Cardiac septum (tissue), 1 donor: ENCODE measurements around the gene MAEA. TPM values are rescaled to one million over a fixed set of nuclear protein-coding genes. Genes with fewer than 3 reads are reported as not detected.
A peak's percentile ranks its signal among the peaks of the same experiment; 100 is the strongest.

Experiments
- DNase-seq: peaks from one replicate; pipeline ENCODE4 v3.0.0-alpha.2; 2020; ENCODE audit warnings: low spot score
- intact Hi-C: fragments of 100-400 bp; cut with DNase I; formaldehyde crosslinking; loops from one replicate; pipeline ENCODE4 v1.14.0; 2022
- total RNA-seq: library from RNA; stranded (reverse); fragmentation: NEBNext Ultra II Directional; extraction: Animal tissue kit (Norgen Biotek cat#: 25700); gene quantifications from one replicate; pipeline ENCODE4 v1.2.1, GENCODE V29; 2021
- donor health status: DM: no; HTN: no; CAD: no.

Gene MAEA
- total RNA-seq, 1 donor from 2014 or later, result 55.2 TPM

GRCh38 chr4:1248245-1249147 is 41.2 kb upstream of the MAEA start, which contains the start of gene CTBP1:
Gene CTBP1 (minus strand): TSS chr4:1249130. CDS start chr4:1241331, 7,799 bp downstream.
- intact Hi-C loops, result loop anchor here (1.0 to 5.0 kb wide), 3 partner anchors 40 to 99 kb away; partner anchors contain the start of genes MAEA and UVSSA
- DNase-seq, result peak; percentile 90

- DNase-seq, result peak; percentile 92
- intact Hi-C loops, result loop anchor here (1.0 to 5.0 kb wide), 3 partner anchors 40 to 98 kb away; partner anchors contain the start of genes MAEA and UVSSA
Observed at GRCh38 chr4:1249148-1249730, 40.5 kb upstream of the MAEA start.

GRCh38 chr4:1249731-1250526 is 39.8 kb upstream of the MAEA start:
- peak; percentile 74 for DNase-seq
- intact Hi-C loops, result loop anchor here (1.0 to 5.0 kb wide), 3 partner anchors 39 to 97 kb away; partner anchors contain the start of genes MAEA and UVSSA

GRCh38 chr4:1250527-1250812 is 39.2 kb upstream of the MAEA start:
- DNase-seq, result peak; percentile 74
- intact Hi-C loops, result no loop called here

- intact Hi-C loops, result no loop called here
- peak; percentile 64 for DNase-seq
Observed at GRCh38 chr4:1250921-1251772, 38.5 kb upstream of the MAEA start.

DNA sequence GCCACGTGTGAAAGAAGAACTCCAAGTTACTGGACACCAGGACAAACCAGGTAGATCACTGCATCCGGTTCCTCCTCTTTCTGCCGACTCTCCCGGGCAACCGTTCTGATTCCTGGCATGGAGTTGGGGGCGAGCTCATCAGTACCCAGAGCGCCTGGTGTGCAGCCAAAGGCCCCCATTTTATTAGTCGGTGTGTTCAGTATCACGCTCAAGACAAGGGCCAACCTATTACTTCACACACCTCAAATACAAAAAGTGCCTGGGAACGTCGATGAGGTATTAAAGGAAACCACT is 38.0 kb upstream of the MAEA start:
- no peak for DNase-seq
- intact Hi-C loops, result no loop called here

GRCh38 chr4:1252928-1253492 is 36.7 kb upstream of the MAEA start:
- no peak for DNase-seq
- intact Hi-C loops, result no loop called here

DNA sequence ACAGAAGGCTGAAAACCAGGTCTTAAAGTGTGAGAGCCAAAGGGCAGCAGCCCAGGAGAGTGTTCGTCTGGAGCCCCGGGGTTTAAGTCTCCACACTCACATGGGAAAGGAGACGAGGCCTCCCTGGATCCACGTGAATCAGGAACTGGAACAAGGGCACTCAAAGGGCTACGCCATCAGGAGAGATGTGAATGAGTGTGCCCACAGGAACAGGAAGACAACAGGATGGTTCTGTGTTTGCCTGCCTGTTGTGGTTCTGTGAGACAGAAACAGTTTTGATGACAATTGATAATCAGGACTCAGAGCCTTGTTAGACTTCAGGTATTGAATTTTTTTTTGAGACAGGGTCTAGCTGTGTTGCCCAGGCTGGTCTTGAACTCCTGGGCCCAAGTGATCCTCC is 35.9 kb upstream of the MAEA start:
- intact Hi-C loops, result no loop called here
- peak; percentile 24 for DNase-seq

DNA sequence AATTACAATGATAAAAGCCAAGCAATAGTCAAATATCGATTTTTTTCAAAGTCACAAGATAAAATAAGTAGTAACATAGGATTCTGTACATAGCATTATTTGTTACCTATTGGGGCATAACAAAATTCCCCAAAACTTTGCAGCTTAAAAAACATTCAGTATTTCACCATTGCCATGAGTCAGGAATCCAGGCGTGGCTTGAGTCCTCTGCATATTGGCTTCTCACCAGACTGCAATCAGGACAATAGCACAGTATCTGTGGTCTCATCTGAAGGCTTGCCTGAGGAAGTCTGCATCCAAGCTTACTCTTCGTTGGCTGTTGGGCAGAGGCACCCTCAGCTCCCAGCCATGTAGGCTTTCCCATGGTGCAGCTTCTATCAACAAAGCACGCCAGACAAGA is 34.5 kb upstream of the MAEA start:
- DNase-seq, result peak; percentile 9
- intact Hi-C loops, result no loop called here

GRCh38 chr4:1255699-1256098 is 34.0 kb upstream of the MAEA start:
- DNase-seq, result no peak
- intact Hi-C loops, result no loop called here

- no peak for DNase-seq
- intact Hi-C loops, result no loop called here
Observed at GRCh38 chr4:1258457-1258856, 31.2 kb upstream of the MAEA start.

GRCh38 chr4:1259966-1260365 is 29.7 kb upstream of the MAEA start:
- intact Hi-C loops, result no loop called here
- no peak for DNase-seq

- peak; percentile 29 for DNase-seq
- intact Hi-C loops, result no loop called here
Observed at GRCh38 chr4:1260418-1261106, 29.1 kb upstream of the MAEA start.

DNA sequence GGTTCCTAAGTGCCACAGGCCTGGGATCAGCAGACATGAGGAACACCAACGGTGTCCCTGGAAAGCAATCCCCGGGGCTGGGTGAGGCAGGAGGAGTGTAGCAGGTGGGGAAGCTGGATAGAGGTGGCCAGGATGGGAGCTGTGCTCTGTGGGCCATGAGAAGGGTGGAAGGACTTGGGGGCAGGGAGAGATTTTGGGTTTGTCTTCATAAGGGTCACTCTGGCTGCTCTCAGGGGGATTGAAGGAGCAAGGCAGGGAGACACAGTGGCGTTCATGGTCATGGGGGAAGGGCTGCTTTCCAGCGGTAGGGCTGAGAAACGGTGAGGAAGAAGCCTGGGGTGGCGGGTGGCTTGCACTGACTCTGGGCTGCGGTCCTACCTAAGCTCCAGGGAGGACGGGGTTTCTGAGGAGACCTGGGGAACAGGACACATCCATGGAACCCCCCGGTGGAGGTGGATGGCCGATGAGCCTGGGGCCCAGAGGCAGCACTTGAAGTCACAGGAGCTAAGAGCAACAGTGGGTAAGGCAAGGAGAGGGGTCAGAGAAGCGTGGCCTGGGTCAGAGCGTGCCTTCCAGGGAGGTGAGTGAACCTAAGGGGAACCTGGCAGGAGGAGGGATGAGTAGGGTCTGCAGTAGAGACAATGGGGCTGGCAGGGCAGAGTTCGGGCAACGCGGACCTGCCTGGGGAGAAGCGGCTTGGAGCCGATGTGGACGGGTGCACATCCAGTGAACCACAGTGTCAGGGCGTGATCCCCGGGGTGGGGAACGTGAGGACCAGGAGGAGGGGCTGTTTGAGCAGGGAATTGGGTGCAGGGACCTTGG is 28.4 kb upstream of the MAEA start:
- peak; percentile 67 for DNase-seq
- intact Hi-C loops, result no loop called here

DNA sequence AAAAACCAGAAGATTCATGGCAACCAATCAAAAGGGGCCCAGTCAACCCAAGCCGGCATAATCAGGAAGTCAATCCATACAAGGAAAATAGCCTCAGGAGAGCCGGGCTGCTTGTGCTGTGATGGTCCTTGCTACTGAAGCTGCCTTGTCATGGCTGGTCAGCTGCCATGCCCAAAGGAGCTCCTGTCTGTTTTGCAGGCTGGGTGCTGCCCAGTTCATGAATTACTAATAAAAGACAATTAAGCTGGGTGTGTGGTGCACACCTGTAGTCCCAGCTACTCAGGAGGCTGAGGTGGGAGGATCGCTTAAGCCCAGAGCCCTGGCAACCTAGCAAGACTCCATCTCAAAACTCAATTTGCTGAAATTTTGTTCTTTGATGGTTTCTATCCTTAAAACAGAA is 24.7 kb upstream of the MAEA start:
- intact Hi-C loops, result no loop called here

DNA sequence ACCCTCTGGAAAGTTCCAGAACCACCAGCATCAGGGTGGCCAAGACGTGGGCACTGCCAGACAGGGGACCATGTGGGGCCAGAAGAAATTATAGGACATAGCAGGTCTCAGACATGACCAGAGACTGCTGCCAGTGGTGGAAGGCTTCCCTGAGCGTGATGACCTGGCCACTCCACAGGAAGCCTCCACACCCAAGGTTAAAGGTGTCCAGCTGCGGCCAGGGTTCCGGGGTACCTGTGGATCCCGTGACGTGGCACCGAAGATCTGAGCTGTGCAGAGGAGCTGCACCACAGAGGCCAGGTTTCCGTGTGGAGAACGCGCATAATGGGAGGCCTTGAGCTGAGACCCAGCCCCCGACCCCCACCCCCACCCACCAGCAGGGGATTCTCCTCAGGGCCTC is 24.3 kb upstream of the MAEA start:
- intact Hi-C loops, result no loop called here
- peak; percentile 67 for DNase-seq

More for the DNA sequence above, 24.7 kb upstream of the MAEA start:
- peak; percentile 38 for DNase-seq

DNA sequence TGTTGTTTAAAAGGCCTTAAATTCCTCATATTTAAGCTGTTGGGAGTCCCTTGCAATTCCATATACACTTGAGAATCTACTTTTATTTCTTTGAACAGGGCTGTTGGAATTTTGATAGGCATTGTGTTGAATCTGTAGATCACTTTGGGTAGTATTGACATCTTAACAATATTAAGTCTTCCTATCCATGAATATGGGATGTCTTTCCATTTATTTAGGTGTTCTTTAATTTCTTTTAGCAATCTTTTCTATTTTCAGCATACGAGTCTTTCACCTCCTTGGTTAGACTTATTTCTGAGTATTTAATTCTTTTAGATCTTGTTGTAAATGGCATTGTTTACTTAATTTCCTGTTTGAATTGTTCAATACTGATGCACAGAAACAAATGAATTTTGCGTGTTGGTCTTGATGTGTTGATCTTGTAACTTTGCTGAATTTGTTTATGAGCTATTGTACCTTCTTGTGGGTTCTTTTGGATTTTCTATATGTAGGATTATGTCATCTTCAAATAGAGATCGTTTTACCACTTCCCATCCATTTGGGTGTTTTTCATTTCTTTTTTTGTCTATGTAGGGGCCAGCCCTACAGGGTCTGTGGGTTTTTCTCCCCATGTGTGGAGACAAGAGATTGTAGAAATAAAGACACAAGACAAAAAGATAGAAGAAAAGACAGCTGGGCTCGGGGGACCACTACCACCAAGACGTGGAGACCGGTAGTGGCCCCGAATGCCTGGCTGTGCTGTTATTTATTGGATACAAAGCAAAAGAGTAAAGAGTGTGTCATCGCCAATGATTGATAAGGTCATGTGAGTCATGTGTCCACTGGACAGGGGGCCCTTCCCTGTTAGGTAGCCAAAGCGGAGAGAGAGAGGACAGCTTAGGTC is 22.6 kb upstream of the MAEA start:
- DNase-seq, result no peak
- intact Hi-C loops, result no loop called here
